Measurements from ENCODE around the gene PRKAG3.

The PRKAG3 gene

DNA sequence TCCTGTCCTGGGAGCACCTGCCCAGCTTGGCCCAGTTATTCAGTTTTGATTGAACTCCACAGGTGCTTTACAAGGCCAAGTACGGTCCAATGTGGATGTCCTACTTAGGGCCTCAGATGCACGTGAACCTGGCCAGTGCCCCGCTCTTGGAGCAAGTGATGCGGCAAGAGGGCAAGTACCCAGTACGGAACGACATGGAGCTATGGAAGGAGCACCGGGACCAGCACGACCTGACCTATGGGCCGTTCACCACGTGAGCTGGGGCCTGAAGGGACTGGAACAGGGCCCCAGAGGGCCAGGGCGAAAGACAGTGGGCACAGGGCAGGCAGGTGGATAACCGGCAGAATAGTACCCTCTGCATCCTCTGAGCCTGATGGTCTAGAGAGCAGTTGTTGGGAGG, 22.1 kb downstream of the PRKAG3 start:
- TF ChIP-seq, protein P1, sequence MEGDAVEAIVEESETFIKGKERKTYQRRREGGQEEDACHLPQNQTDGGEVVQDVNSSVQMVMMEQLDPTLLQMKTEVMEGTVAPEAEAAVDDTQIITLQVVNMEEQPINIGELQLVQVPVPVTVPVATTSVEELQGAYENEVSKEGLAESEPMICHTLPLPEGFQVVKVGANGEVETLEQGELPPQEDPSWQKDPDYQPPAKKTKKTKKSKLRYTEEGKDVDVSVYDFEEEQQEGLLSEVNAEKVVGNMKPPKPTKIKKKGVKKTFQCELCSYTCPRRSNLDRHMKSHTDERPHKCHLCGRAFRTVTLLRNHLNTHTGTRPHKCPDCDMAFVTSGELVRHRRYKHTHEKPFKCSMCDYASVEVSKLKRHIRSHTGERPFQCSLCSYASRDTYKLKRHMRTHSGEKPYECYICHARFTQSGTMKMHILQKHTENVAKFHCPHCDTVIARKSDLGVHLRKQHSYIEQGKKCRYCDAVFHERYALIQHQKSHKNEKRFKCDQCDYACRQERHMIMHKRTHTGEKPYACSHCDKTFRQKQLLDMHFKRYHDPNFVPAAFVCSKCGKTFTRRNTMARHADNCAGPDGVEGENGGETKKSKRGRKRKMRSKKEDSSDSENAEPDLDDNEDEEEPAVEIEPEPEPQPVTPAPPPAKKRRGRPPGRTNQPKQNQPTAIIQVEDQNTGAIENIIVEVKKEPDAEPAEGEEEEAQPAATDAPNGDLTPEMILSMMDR (IDR thresholded peaks at IDR 0.05; ENCODE audit: borderline replicate concordance, insufficient read depth, low read depth, low read length): no peak
- H3K4me3 ChIP-seq (ENCODE audit: low read depth, low read length): no peak overlapping the region

DNA sequence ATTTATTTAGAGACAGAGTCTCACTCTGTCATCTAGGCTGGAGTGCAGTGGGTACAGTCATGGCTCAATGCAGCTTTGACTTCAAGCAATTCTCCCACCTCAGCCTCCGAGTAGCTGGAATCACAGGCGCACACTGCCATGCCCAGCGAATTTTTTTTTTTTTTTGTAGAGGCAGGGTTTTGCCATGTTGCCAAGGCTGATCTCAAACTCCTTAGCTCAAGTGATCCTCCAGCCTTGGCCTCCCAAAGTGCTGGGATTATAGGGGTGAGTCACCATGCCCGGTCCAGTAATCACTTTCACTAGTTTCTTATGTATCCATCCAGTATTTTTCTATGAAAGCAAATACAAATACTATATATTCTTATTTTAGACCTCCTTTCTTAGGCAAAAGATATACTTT, 24.0 kb downstream of the PRKAG3 start:
- TF ChIP-seq, protein P1 (IDR thresholded peaks at IDR 0.05; ENCODE audit: borderline replicate concordance, insufficient read depth, low read depth, low read length): no peak
- H3K4me3 ChIP-seq (ENCODE audit: low read depth, low read length): no peak overlapping the region

DNA sequence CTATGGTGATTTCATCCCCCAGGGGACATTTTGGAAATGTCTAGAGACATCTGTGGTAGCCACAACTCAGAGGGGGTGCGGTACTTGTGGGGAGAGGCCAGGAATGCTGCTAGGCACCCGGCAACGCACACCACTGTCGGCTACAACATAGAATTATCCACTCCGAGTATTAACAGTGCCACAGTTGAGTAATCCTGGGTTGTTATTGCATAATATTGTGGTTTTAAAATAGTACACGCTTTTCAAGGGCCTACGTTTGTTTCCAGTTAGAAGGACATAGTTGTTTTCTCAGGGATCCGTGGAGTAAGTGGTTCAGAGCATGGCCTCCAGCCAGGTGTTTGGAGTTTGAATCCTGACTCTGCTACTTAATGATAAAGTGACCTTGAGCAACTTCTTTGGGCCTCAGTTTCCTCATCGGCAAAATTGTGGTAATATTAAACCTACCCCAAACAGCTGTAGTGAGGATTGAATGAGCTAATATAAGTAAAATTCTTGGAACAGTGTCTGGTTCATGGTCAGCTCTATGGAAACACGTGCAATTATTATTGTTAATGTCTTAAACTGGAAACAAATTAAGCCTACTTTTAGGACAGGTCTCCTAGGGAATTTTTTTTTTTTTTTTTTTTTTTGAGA, 25.1 kb downstream of the PRKAG3 start:
- TF ChIP-seq, protein P1 (IDR thresholded peaks at IDR 0.05; ENCODE audit: borderline replicate concordance, insufficient read depth, low read depth, low read length): no peak
- H3K4me3 ChIP-seq (ENCODE audit: low read depth, low read length): no peak overlapping the region

DNA sequence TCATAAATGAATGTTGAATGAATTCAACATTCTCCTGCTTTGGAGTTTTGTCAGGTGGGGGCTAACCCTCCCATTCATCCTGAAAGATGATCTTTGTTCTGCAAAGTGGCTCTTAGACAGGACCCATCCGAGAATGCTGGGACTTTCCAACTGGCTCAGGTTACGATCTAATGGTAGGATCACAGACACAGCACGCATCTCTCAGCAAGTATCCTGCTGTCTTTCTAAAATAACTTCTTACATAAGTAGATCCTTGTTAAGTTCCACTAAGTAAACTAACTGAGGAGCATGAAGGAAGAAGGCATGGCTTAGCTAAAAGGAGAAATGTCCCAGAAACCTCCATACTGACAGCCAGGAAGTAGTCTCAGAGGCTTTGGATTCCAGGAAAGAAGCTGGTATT, 26.0 kb downstream of the PRKAG3 start:
- no peak overlapping the region for H3K4me3 ChIP-seq (ENCODE audit: low read depth, low read length)

DNA sequence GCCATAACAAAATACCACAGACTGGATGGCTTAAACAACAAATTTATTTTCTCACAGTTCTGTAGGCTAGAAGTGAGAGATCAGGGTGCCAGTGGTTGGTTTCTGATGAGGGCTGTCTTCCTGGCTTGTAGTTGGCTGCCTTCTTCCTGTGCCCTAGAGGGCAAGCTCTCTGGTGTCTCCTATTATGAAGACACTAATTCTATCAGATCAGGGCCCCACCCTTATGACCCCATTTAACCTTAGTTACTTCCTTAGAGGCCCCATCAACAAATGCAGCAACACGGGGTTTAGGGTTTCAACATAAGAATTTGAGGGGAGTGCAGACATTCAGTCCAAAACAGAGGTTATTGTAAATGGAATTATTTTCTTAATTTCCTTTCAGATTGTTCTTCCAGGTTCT, 26.8 kb downstream of the PRKAG3 start:
- no peak overlapping the region for H3K4me3 ChIP-seq (ENCODE audit: low read depth, low read length)
- TF ChIP-seq, protein P1 (IDR thresholded peaks at IDR 0.05; ENCODE audit: borderline replicate concordance, insufficient read depth, low read depth, low read length): no peak

More for the DNA sequence above, 26.0 kb downstream of the PRKAG3 start:
- TF ChIP-seq, protein P1 (IDR thresholded peaks at IDR 0.05; ENCODE audit: borderline replicate concordance, insufficient read depth, low read depth, low read length): no peak

DNA sequence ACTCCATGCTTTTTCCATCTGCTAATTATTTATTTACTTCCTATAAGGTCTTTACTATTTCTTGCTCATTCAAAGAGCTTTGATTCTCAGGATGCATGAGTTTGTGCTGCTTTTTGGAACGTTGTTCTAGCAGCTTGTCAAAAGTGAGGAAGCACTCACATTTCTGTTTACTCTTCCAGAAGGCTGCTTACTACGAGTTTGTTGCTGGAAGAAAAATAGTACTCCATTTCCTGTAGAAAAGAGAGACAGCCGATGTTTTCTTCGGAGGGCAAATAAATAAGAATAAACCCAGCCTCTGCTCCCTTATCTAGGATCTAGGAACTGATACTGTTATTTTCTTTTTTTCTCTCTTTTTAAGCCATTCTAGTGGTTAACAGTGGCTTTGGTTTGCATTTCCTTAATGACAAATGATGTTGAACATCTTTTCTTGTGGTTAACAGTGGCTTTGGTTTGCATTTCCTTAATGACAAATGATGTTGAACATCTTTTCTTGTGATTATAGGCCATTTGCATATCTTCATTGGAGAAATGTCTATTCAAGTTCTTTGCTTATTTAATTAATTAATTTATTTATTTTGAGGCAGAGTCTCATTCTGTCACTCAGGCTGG, 29.1 kb downstream of the PRKAG3 start:
- TF ChIP-seq, protein P1 (IDR thresholded peaks at IDR 0.05; ENCODE audit: borderline replicate concordance, insufficient read depth, low read depth, low read length): no peak
- no peak overlapping the region for H3K4me3 ChIP-seq (ENCODE audit: low read depth, low read length)

DNA sequence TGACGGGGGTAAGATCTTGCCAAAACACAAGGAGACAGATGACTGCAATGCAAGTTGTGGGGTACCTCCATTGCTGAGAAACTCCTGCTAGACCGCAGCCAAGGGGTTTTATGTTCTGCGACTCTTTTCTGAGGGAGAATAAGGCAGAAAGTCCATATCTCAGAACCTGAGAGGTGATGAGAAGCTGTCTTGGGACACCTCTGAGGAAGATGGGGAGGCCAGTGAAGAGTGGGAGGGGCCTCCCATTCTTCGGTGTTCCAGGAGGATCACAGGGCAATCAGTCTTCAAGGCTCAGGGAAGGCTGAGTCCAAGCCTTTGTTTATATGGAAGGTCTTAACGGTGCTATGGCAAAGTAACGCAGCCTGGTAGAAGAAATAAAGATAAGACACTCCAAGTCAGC, 31.6 kb downstream of the PRKAG3 start:
- TF ChIP-seq, protein P1 (IDR thresholded peaks at IDR 0.05; ENCODE audit: borderline replicate concordance, insufficient read depth, low read depth, low read length): no peak
- H3K4me3 ChIP-seq (ENCODE audit: low read depth, low read length): no peak overlapping the region
